HCT116 (cell line): ENCODE results near the gene MAP3K9. TPM values are rescaled to one million over a fixed set of nuclear protein-coding genes. Genes with fewer than 3 reads are reported as not detected.

Source experiments
- ATAC-seq: fragments of 200-7000 bp; cut with Tn5 transposase; 2 replicates; pipeline ENCODE4 v1.9.1; 2020; ENCODE audit warnings: mild to moderate bottlenecking, moderate library complexity
- BruUV-seq: library from RNA; stranded (reverse); fragments of 400-500 nt; replicated peaks from 2 replicates; lab custom pipeline; 2021; lab: Mats Ljungman, UMichigan
- CTCF ChIA-PET: fragments of 300-600 bp; sonication (Branson Sonifier 250); formaldehyde crosslinking; loops from one replicate; lab custom pipeline; 2021; ENCODE audit warnings: antibody characterized with exemption; lab: Charles Lee
- POLR2A ChIA-PET: fragments of 300-600, 350-600 bp; sonication (Branson Sonifier 250); formaldehyde crosslinking; loops from one replicate; lab custom pipeline; 2021; ENCODE audit warnings: antibody characterized with exemption; lab: Charles Lee
- RAD21 ChIA-PET, 2 experiments: fragments of 300-600 bp; sonication (Branson Sonifier 250); formaldehyde crosslinking; loops; one replicate each; lab custom pipeline; 2023; ENCODE audit warnings: low total read pairs in 2 of 2; ENCODE audit not compliant: uncharacterized antibody in 2 of 2, unreplicated experiment in 2 of 2, low non-redundant PET in 1 of 2; lab: Charles Lee
- DNase-seq: peaks from one replicate; pipeline ENCODE4 v3.0.0-alpha.2; 2010; ENCODE audit warnings: low read depth, low spot score
- H2AFZ ChIP-seq: fragments of 200-600 bp; shearing (Covaris generic), sonication (generic); 2 replicates; pipeline ENCODE4 v1.6.1; 2017; ENCODE audit warnings: low read depth, mixed run types, mixed read lengths, antibody characterized with exemption, low read length; ENCODE audit not compliant: poor library complexity, severe bottlenecking
- H3K27ac ChIP-seq: 2 replicates; pipeline ENCODE4 v1.5.1; 2012; ENCODE audit warnings: low read depth, low read length
- H3K27me3 ChIP-seq: fragments of 200-600 bp; sonication (generic); 2 replicates; pipeline ENCODE4 v1.6.1; 2016; ENCODE audit warnings: mixed run types, low read length, mixed read lengths; ENCODE audit not compliant: insufficient read depth
- H3K36me3 ChIP-seq, 2 experiments: fragments of 200-500 bp in 1 of 2; fragments of 200-600 bp in 1 of 2; sonication (Bioruptor generic) in 1 of 2; sonication (generic) in 1 of 2; 2 replicates each; pipeline versions ENCODE4 v1.5.1 to v1.6.1; 2014 to 2016; ENCODE audit warnings: low read length in 2 of 2, inconsistent platforms in 1 of 2, mixed read lengths in 1 of 2, mixed run types in 1 of 2; ENCODE audit not compliant: insufficient read depth in 2 of 2, control insufficient read depth in 1 of 2
- H3K4me1 ChIP-seq, 2 experiments: fragments of 200-600 bp in 1 of 2; sonication (generic) in 1 of 2; 2 replicates each; pipeline versions ENCODE4 v1.5.1 to v1.6.1; 2012 to 2017; ENCODE audit warnings: low read length in 2 of 2, inconsistent platforms in 1 of 2, mild to moderate bottlenecking in 1 of 2, mixed read lengths in 1 of 2, mixed run types in 1 of 2, moderate library complexity in 1 of 2; ENCODE audit not compliant: insufficient read depth in 2 of 2, control insufficient read depth in 1 of 2
- H3K4me2 ChIP-seq: fragments of 200-600 bp; sonication (generic); 2 replicates; pipeline ENCODE4 v1.6.1; 2017; ENCODE audit warnings: mixed run types, low read length, mixed read lengths
- H3K4me3 ChIP-seq, 2 experiments: fragments of 200-600 bp in 1 of 2; sonication (generic) in 1 of 2; replicated peaks in 1 of 2; 2 replicates each; pipeline ENCODE4 v1.5.1; 2011 to 2016; ENCODE audit warnings: low read length in 2 of 2, control low read depth in 1 of 2, low read depth in 1 of 2, mild to moderate bottlenecking in 1 of 2, mixed read lengths in 1 of 2, mixed run types in 1 of 2
- H3K79me2 ChIP-seq: fragments of 200-600 bp; sonication (generic); 2 replicates; pipeline ENCODE4 v1.6.1; 2017; ENCODE audit warnings: mild to moderate bottlenecking, mixed run types, low read length, moderate library complexity, mixed read lengths; ENCODE audit not compliant: insufficient read depth
- H3K9ac ChIP-seq: fragments of 200-600 bp; sonication (generic); 2 replicates; pipeline ENCODE4 v1.6.1; 2016; ENCODE audit warnings: low read length, mixed read lengths
- H3K9me2 ChIP-seq: fragments of 200-600 bp; sonication (generic), shearing (Covaris generic); 2 replicates; pipeline ENCODE4 v1.6.1; 2017; ENCODE audit warnings: mixed run types, mild to moderate bottlenecking, moderate library complexity; ENCODE audit not compliant: insufficient read depth
- H3K9me3 ChIP-seq, 2 experiments: fragments of 200-500 bp in 1 of 2; fragments of 200-600 bp in 1 of 2; sonication (Bioruptor generic) in 1 of 2; sonication (generic) in 1 of 2; 2 replicates each; pipeline ENCODE4 v1.6.1; 2014 to 2017; ENCODE audit warnings: low read length in 2 of 2, mixed read lengths in 2 of 2, inconsistent platforms in 1 of 2, low read depth in 1 of 2, mild to moderate bottlenecking in 1 of 2, mixed run types in 1 of 2, moderate library complexity in 1 of 2; ENCODE audit not compliant: control insufficient read depth in 1 of 2, insufficient read depth in 1 of 2
- H4K20me1 ChIP-seq: fragments of 200-600 bp; sonication (generic), shearing (Covaris generic); 2 replicates; pipeline ENCODE4 v1.6.1; 2017; ENCODE audit warnings: mixed run types, mild to moderate bottlenecking, moderate library complexity; ENCODE audit not compliant: insufficient read depth
- CTCF ChIP-seq, 3 experiments: fragments of 200-600 bp in 1 of 3; sonication (generic) in 1 of 3; IDR thresholded peaks in 2 of 3; conservative IDR thresholded peaks in 1 of 3; 2 replicates each; pipeline ENCODE4 v1.5.1; 2012 to 2017; ENCODE audit warnings: low read depth in 2 of 3, low read length in 2 of 3, antibody characterized with exemption in 1 of 3, borderline replicate concordance in 1 of 3, control low read depth in 1 of 3, mild to moderate bottlenecking in 1 of 3, mixed read lengths in 1 of 3, mixed run types in 1 of 3, moderate library complexity in 1 of 3; ENCODE audit not compliant: insufficient read depth in 1 of 3
- EGR1 ChIP-seq: IDR thresholded peaks from 2 replicates; pipeline ENCODE4 v1.6.1; 2012; ENCODE audit warnings: low read depth
- ELF1 ChIP-seq: IDR thresholded peaks from 2 replicates; pipeline ENCODE4 v1.6.1; 2012; ENCODE audit warnings: low read depth, borderline replicate concordance
- FOSL1 ChIP-seq: IDR thresholded peaks from 2 replicates; pipeline ENCODE4 v1.6.1; 2012; ENCODE audit warnings: low read depth
- POLR2A ChIP-seq: IDR thresholded peaks from 2 replicates; pipeline ENCODE4 v1.7.0; 2011; ENCODE audit warnings: borderline replicate concordance; ENCODE audit not compliant: insufficient read depth, insufficient read length; ENCODE audit errors: extremely low read depth
- SIN3A ChIP-seq: IDR thresholded peaks from 2 replicates; pipeline ENCODE4 v1.6.1; 2012; ENCODE audit warnings: low read depth
- SRF ChIP-seq: IDR thresholded peaks from 2 replicates; pipeline ENCODE4 v1.6.1; 2012; ENCODE audit warnings: low read depth
- TCF7L2 ChIP-seq: IDR thresholded peaks from 2 replicates; pipeline ENCODE4 v1.7.0; 2011; ENCODE audit warnings: borderline replicate concordance, inconsistent platforms; ENCODE audit not compliant: insufficient read depth, insufficient read length; ENCODE audit errors: extremely low read depth
- YY1 ChIP-seq: IDR thresholded peaks from 2 replicates; pipeline ENCODE4 v1.6.1; 2011; ENCODE audit warnings: low read length, low read depth, moderate library complexity, mild to moderate bottlenecking; ENCODE audit not compliant: insufficient replicate concordance; ENCODE audit errors: extremely low read depth
- ZBTB33 ChIP-seq: IDR thresholded peaks from 2 replicates; pipeline ENCODE4 v1.6.1; 2011; ENCODE audit warnings: mild to moderate bottlenecking, low read length, moderate library complexity; ENCODE audit not compliant: insufficient replicate concordance; ENCODE audit errors: extremely low read depth
- ZNF274 ChIP-seq: fragments of 200-500 bp; sonication (Bioruptor generic); IDR thresholded peaks from 2 replicates; pipeline ENCODE4 v1.6.1; 2014; ENCODE audit warnings: mild to moderate bottlenecking, low read depth, low read length, inconsistent platforms
- intact Hi-C: fragments of 100-400 bp; cut with micrococcal nuclease; formaldehyde crosslinking; loops from 2 replicates; pipeline ENCODE4 v1.10.0; 2022
- total RNA-seq: library from RNA; stranded (reverse); gene quantifications from one replicate; pipeline ENCODE4 v1.2.1, GENCODE V29; 2021; ENCODE audit not compliant: unreplicated experiment

MAP3K9 gene
- total RNA-seq, 1 experiment from 2014 or later = 11.7 TPM

- no peak for TF ChIP-seq CTCF (IDR thresholded peaks at IDR 0.05 in 2 of 3, conservative IDR thresholded peaks at IDR 0.05 in 1 of 3; ENCODE audit: borderline replicate concordance in 1 of 3, insufficient read depth in 1 of 3, low read depth in 2 of 3, low read length in 2 of 3)
- TF ChIP-seq, all 23 proteins: peak for 0
Measured at GRCh38 chr14:70724944-70725343, 84.4 kb downstream of the MAP3K9 start (continued).

- TF ChIP-seq ZBTB33 (no peak), YY1 (no peak), POLR2A (no peak), FOSL1 (no peak), ELF1 (no peak), TCF7L2 (no peak), EGR1 (no peak), SRF (no peak), ZNF274 (no peak), SIN3A (no peak)
- TF ChIP-seq, all 23 proteins: peak for 0
- no peak overlapping the region for H3K27ac ChIP-seq
- H4K20me1 ChIP-seq = no peaks in the 10 kb centered on the region
- ChIA-PET RAD21 (no interaction called here), CTCF (interaction anchor here (1.6 kb wide), 1 partner anchor 11 kb away, joined by 5 read pairs; no protein-coding TSS in a partner anchor), POLR2A (no interaction called here)
- no peaks in the 10 kb centered on the region for H3K27me3 ChIP-seq
- H3K4me2 ChIP-seq = no peak overlapping the region
- no peak for ATAC-seq
- no peak overlapping the region for H3K9ac ChIP-seq
- BruUV-seq = no TSS peak
- H3K9me2 ChIP-seq = no peaks in the 10 kb centered on the region
- no peak overlapping the region for H2AFZ ChIP-seq
- no peaks in the 10 kb centered on the region for H3K79me2 ChIP-seq
- intact Hi-C loops = no loop called here
- no peak overlapping the region for H3K4me3 ChIP-seq
- no peak for DNase-seq
- no peaks in the 10 kb centered on the region for H3K9me3 ChIP-seq
- H3K4me1 ChIP-seq = no peaks in the 10 kb centered on the region
- no peaks in the 10 kb centered on the region; a peak in 1 of 4 replicates for H3K36me3 ChIP-seq
Measured at GRCh38 chr14:70724110-70724509, 85.2 kb downstream of the MAP3K9 start.
